Spleen (tissue), 7 donors: Measurements from ENCODE around the gene CUX1.

ENCODE experiments used
- POLR2AphosphoS5 ChIP-seq, 3 donors: sonication (generic); formaldehyde crosslinking; IDR thresholded peaks; one replicate each; pipeline ENCODE4 v1.5.1; 2017; ENCODE audit warnings: antibody characterized with exemption in 3 of 3
- TF ChIP-seq, protein P1 (sequence below), 11 experiments: fragments of 200-600 bp in 7 of 11; fragments of 450-650 bp in 4 of 11; sonication (generic) in 4 of 11; IDR thresholded peaks in 8 of 11; conservative IDR thresholded peaks in 3 of 11; 1 replicate in 7 of 11; 2 replicates in 4 of 11; pipeline versions ENCODE4 v1.4.0 to v1.8.0; 2016 to 2021; ENCODE audit warnings: antibody characterized with exemption in 11 of 11, inconsistent platforms in 4 of 11, mild to moderate bottlenecking in 1 of 11
- donor health status: DM: no; HTN: no; CAD: no; lungs with moderate emphysema.
- donor health status: DM: no; HTN: no; CAD: no.
- donor health status: DM: no; HTN: no; CAD: no.

DNA sequence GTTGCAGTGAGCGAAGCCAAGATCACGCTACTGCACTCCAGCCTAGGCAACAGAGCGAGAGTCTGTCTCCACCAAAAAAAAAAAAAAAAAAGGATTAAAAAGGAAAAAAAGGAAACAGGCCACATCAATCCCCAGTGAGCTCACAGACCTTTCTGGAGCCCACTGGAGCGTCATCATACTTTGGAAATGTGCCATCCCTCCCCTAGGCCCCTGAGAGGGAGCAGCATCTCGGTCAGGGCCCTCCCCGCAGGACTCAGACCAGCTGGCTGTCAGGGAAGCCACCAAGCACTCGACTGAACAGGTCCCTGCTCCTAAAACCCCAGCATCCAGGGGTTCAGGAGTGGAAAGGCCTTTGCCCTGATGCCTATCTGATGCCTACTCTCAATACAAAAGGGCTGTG is 371.3 kb downstream of the CUX1 start:
- TF ChIP-seq, protein P1, sequence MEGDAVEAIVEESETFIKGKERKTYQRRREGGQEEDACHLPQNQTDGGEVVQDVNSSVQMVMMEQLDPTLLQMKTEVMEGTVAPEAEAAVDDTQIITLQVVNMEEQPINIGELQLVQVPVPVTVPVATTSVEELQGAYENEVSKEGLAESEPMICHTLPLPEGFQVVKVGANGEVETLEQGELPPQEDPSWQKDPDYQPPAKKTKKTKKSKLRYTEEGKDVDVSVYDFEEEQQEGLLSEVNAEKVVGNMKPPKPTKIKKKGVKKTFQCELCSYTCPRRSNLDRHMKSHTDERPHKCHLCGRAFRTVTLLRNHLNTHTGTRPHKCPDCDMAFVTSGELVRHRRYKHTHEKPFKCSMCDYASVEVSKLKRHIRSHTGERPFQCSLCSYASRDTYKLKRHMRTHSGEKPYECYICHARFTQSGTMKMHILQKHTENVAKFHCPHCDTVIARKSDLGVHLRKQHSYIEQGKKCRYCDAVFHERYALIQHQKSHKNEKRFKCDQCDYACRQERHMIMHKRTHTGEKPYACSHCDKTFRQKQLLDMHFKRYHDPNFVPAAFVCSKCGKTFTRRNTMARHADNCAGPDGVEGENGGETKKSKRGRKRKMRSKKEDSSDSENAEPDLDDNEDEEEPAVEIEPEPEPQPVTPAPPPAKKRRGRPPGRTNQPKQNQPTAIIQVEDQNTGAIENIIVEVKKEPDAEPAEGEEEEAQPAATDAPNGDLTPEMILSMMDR (IDR thresholded peaks at IDR 0.05 in 8 of 11, conservative IDR thresholded peaks at IDR 0.05 in 3 of 11), result no peak
- TF ChIP-seq POLR2AphosphoS5 (IDR thresholded peaks at IDR 0.05), result no peak
